OCI-LY3 (cell line): Measurements from ENCODE around the gene BRCC3.

Experiments used
- H2AFZ ChIP-seq: fragments of 200-600, 300-600 bp; shearing (Covaris generic); 2 replicates; pipeline ENCODE4 v1.6.0; 2014; ENCODE audit warnings: antibody characterized with exemption, low read depth, low read length
- H3K27ac ChIP-seq: fragments of 200-600, 300-600 bp; sonication (generic); 2 replicates; pipeline ENCODE4 v1.5.1; 2014; ENCODE audit warnings: mild to moderate bottlenecking, low read length, moderate library complexity, mixed read lengths
- H3K27me3 ChIP-seq: fragments of 200-600, 300-600 bp; sonication (generic); 2 replicates; pipeline ENCODE4 v1.6.1; 2014; ENCODE audit warnings: low read depth, low read length, mixed read lengths
- H3K36me3 ChIP-seq: fragments of 200-600, 300-600 bp; sonication (generic); replicated peaks from 2 replicates; pipeline ENCODE3; 2014; ENCODE audit warnings: low read depth, low read length, mixed read lengths
- H3K4me1 ChIP-seq: fragments of 300-600, 200-600 bp; sonication (generic); 2 replicates; pipeline ENCODE4 v1.6.1; 2014; ENCODE audit warnings: low read length, mixed read lengths
- H3K4me2 ChIP-seq: fragments of 200-600, 300-600 bp; sonication (generic); 2 replicates; pipeline ENCODE4 v1.6.1; 2014; ENCODE audit warnings: low read length, mixed read lengths
- H3K4me3 ChIP-seq: fragments of 300-600, 200-600 bp; sonication (generic); 2 replicates; pipeline ENCODE4 v1.5.1; 2014; ENCODE audit warnings: antibody characterized with exemption, mild to moderate bottlenecking, low read length, moderate library complexity
- H3K79me2 ChIP-seq: fragments of 300-600, 200-600 bp; shearing (Covaris generic); 2 replicates; pipeline ENCODE4 v1.6.1; 2014; ENCODE audit warnings: mild to moderate bottlenecking, low read length, mixed read lengths
- H3K9ac ChIP-seq: fragments of 300-600, 200-600 bp; shearing (Covaris generic); 2 replicates; pipeline ENCODE4 v1.6.0; 2014; ENCODE audit warnings: mild to moderate bottlenecking, low read length, moderate library complexity
- H3K9me3 ChIP-seq: fragments of 200-600, 300-600 bp; shearing (Covaris generic); 2 replicates; pipeline ENCODE4 v1.6.1; 2014; ENCODE audit warnings: low read length, mixed read lengths; ENCODE audit not compliant: insufficient read depth
- H4K20me1 ChIP-seq: fragments of 200-600, 300-600 bp; sonication (generic); 2 replicates; pipeline ENCODE4 v1.6.1; 2016; ENCODE audit warnings: low read length, mixed read lengths; ENCODE audit not compliant: insufficient read depth
- EZH2phosphoT487 ChIP-seq: fragments of 200-600 bp; shearing (Covaris generic); IDR thresholded peaks from 2 replicates; pipeline ENCODE4 v1.6.1; 2018; ENCODE audit warnings: antibody characterized with exemption, mixed run types, low read depth
- TF ChIP-seq, protein P1 (sequence below): fragments of 200-600, 300-600 bp; sonication (generic); IDR thresholded peaks from 2 replicates; pipeline ENCODE4 v1.5.1; 2014; ENCODE audit warnings: antibody characterized with exemption, low read length, low read depth

The BRCC3 gene

GRCh38 chrX:155070038-155070437 is 1.3 kb upstream of the BRCC3 start:
- peak overlapping the region; percentile 55 for H2AFZ ChIP-seq
- H3K4me3 ChIP-seq = peak overlapping the region; percentile 86
- no peaks in the 10 kb centered on the region for H3K27me3 ChIP-seq
- no peaks in the 10 kb centered on the region for H3K9me3 ChIP-seq
- peak overlapping the region; percentile 74 for H3K4me2 ChIP-seq
- H3K79me2 ChIP-seq = peaks cover 65% of the 10 kb centered on the region
- peaks cover 13% of the 10 kb centered on the region for H3K36me3 ChIP-seq
- peak overlapping the region; percentile 82 for H3K9ac ChIP-seq
- no peaks in the 10 kb centered on the region for H4K20me1 ChIP-seq
- H3K27ac ChIP-seq = peak overlapping the region; percentile 73; the same call in 1 of the 2 replicates
- TF ChIP-seq, protein P1, sequence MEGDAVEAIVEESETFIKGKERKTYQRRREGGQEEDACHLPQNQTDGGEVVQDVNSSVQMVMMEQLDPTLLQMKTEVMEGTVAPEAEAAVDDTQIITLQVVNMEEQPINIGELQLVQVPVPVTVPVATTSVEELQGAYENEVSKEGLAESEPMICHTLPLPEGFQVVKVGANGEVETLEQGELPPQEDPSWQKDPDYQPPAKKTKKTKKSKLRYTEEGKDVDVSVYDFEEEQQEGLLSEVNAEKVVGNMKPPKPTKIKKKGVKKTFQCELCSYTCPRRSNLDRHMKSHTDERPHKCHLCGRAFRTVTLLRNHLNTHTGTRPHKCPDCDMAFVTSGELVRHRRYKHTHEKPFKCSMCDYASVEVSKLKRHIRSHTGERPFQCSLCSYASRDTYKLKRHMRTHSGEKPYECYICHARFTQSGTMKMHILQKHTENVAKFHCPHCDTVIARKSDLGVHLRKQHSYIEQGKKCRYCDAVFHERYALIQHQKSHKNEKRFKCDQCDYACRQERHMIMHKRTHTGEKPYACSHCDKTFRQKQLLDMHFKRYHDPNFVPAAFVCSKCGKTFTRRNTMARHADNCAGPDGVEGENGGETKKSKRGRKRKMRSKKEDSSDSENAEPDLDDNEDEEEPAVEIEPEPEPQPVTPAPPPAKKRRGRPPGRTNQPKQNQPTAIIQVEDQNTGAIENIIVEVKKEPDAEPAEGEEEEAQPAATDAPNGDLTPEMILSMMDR = no peak
- no peak for TF ChIP-seq EZH2phosphoT487
- peaks cover 11% of the 10 kb centered on the region for H3K4me1 ChIP-seq

GRCh38 chrX:155070663-155070974 is 689 bp upstream of the BRCC3 start:
- Histone ChIP-seq H3K9me3 (no peaks in the 10 kb centered on the region), H3K36me3 (peaks cover 18% of the 10 kb centered on the region), H3K27ac (peak overlapping the region; percentile 73), H4K20me1 (no peaks in the 10 kb centered on the region), H3K4me3 (peak overlapping the region; percentile 86), H3K27me3 (no peaks in the 10 kb centered on the region), H3K9ac (peak overlapping the region; percentile 82), H3K79me2 (peaks cover 65% of the 10 kb centered on the region), H2AFZ (peak overlapping the region; percentile 55), H3K4me2 (peak overlapping the region; percentile 74), H3K4me1 (peaks cover 11% of the 10 kb centered on the region)
- TF ChIP-seq, protein P1 = no peak
- TF ChIP-seq EZH2phosphoT487 = no peak

DNA sequence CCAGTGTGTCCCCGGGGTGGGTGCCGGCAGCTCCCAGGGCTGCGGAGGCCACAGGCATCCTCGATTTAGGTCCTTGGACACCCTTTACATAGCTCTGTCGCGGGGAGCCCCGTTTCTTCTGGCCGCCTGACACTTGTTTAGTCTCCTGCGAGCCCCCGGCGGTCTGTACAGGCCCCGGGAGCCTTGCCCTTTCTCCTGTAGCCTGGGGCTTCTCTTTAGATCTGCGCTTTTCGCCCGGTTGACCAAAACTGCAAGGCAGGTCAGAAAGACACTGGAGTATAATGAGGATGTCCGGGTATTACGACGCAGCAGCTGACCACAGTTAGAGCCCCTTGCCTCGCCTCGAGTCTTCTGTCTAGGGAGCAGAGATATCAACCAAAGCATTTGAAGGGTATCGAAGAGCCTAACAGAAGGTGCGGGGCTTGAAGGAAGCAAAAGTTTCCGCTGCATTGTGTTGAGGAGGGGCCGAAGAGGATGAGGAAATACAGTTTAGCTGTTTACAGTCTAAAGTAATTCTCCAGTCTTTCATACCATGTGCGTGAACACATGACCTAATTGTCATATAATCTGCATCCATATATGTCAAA is 479 bp downstream of the BRCC3 start:
- peak overlapping the region; percentile 97 for H3K9ac ChIP-seq
- TF ChIP-seq, protein P1 = no peak
- no peak for TF ChIP-seq EZH2phosphoT487
- H3K36me3 ChIP-seq = peaks cover 20% of the 10 kb centered on the region
- H3K4me3 ChIP-seq = peak overlapping the region; percentile 100
- peaks cover 65% of the 10 kb centered on the region for H3K79me2 ChIP-seq
- peaks cover 11% of the 10 kb centered on the region for H3K4me1 ChIP-seq
- no peaks in the 10 kb centered on the region for H3K27me3 ChIP-seq
- no peaks in the 10 kb centered on the region for H4K20me1 ChIP-seq
- peak overlapping the region; percentile 71 for H3K4me2 ChIP-seq
- H2AFZ ChIP-seq = peak overlapping the region; percentile 43
- H3K9me3 ChIP-seq = no peaks in the 10 kb centered on the region
- H3K27ac ChIP-seq = peak overlapping the region; percentile 74

GRCh38 chrX:155086202-155086840 is 15.0 kb downstream of the BRCC3 start:
- Histone ChIP-seq H3K9me3 (no peaks in the 10 kb centered on the region), H3K9ac (no peak overlapping the region), H3K4me1 (no peaks in the 10 kb centered on the region), H3K79me2 (no peaks in the 10 kb centered on the region), H3K27me3 (no peaks in the 10 kb centered on the region), H4K20me1 (no peaks in the 10 kb centered on the region), H3K4me3 (no peak overlapping the region), H2AFZ (no peak overlapping the region), H3K36me3 (peaks cover 11% of the 10 kb centered on the region), H3K4me2 (no peak overlapping the region), H3K27ac (no peak overlapping the region)
- TF ChIP-seq EZH2phosphoT487 = no peak
- TF ChIP-seq, protein P1 = peak; percentile 53
